ENCODE data around the gene SORD. TPM values are rescaled to one million over a fixed set of nuclear protein-coding genes. Genes with fewer than 3 reads are reported as not detected.

The SORD gene
- 25.8 TPM for total RNA-seq

GRCh38 chr15:45022871-45023658, at the start of gene SORD:
SORD (plus strand) TSS chr15:45023195; CDS start chr15:45023284, 89 bp downstream.

GRCh38 chr15:45114076-45114750, 91.2 kb downstream of the SORD start, which contains the start of the genes DUOX2 and DUOXA2:
DUOX2 (minus strand) TSS chr15:45114172; CDS start chr15:45113411, 761 bp downstream.
DUOXA2 (plus strand) TSS chr15:45114326; CDS start chr15:45114606, 280 bp downstream.

Other genes with a start within 250 kb of the SORD start
- gene TERB2, start 66.5 kb upstream of the SORD start, total RNA-seq: not detected
- 0.11 TPM for gene DUOX2, start 91.0 kb downstream of the SORD start, total RNA-seq
- not detected for gene DUOXA2, start 91.1 kb downstream of the SORD start, total RNA-seq
- gene DUOXA1, start 106.7 kb downstream of the SORD start, total RNA-seq: 2.0 TPM
- 2.0 TPM for gene DUOX1, start 106.8 kb downstream of the SORD start, total RNA-seq
- 40.8 TPM for gene SHF, start 164.8 kb downstream of the SORD start, total RNA-seq
- not detected for gene SLC28A2, start 229.0 kb downstream of the SORD start, total RNA-seq